GM19438 (cell line): ENCODE data around the gene GNAT1.
"Not testable (repeated sequence)": the region's sequence is repeated elsewhere in the genome, so short reads cannot be mapped to it uniquely, and the experiment has no call there.

Experiments
- ATAC-seq: cut with Tn5 transposase; IDR thresholded peaks from one replicate; pipeline ENCODE4 v1.9.1; 2021; ENCODE audit warnings: low read depth; ENCODE audit not compliant: unreplicated experiment

Gene GNAT1

DNA sequence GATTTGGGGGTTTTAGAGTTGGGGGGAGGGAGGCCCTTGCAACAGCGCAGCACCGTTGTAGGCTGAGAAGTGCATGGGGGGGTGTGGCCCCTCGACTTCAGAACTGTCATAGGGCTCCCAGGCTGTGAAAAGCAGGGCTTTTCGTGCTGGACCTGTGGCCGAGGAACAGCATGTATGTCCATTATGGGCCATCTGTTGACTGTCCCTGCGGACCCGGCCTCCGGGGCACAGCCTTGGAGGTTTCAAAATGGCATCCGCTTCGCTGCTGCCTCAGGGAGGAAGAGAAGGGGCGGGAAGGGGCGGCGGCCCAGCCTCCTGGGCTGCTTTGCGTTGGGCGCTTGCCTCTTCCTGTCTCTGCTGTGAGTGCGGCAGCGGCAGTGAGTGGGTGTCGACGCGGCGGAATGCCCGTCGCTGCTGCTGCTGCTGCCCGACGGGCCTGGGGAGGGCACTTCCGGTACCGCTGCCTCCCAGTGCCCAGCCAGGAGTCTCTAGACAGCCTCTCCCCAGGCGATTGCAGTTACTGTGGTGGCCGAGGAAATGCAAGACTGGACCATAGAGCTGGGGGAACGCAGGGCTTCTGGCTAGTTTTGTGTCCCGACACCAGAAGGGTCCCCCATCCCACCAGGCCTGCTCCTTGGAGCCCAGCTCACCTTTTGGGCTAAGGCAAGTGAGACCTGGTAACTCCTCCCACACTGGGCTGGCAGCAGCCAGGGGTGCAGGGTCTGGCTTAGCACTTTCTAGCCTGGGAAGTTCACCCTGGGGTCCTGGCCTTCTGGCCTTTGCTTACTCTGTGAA lies 46.5 kb downstream of the GNAT1 start:
- no peak for ATAC-seq

DNA sequence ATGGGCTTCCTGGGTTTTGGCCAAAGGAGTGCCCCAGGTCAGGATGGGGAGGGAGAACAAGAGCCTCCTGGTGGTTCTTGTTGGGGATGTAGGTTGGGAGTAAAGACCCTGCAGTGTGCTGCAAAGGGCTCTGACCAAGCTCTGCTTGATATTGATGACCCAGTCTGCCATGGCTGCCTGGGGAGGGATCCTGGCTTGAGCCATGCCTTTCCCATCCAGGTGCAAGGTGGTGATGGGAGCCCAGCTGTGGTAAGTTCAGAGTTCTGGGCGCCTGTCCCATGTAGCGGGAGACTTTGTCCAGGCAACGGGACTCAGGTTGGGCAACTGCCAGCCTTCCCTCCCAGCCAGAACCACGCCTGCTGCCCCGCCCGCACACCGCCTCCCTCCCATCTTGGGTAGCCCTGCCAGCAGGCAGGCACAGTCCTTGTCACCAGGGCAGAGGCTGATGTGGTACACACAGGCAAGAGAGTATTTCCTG lies 47.2 kb downstream of the GNAT1 start:
- no peak for ATAC-seq

DNA sequence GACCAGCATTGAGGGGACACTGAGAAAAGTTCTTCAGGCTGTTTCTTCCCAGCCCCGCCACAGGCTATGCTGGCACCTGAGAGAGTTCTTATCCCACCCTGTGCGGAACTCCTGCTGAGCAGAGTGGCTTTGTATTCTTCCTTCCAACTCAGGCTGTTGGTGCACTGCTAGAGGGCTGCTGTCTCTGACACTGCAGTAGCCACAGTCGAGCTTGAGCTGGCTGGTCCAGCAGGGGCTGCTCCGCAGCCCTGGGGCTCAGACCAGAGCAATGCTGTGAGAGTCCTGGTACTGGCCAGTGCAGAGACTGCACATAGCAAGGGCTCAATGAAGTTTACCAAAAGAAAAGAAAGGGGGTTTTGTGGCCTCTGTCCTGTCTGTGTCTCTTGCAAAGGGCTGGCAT lies 48.2 kb downstream of the GNAT1 start:
- no peak for ATAC-seq

DNA sequence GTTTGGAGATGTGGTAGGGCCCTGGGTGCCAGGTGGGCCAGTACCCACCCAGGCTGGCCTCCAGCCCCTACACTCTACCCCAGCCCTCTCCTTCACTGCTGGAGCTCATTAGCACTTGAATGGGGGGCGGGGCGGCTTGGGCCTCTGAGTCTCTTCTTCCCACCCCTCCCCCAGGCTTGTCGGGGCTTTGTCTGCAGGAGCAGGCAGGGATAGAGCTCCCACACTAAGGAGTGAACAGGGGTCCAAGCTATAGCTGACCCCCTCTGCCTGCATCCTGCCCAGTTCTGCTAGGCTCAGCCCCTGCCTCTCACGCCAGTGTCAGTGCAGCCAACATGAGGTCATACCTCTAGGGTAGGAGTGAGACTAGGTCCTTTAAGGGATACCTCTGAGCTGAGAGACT lies 49.8 kb downstream of the GNAT1 start:
- ATAC-seq = no peak

DNA sequence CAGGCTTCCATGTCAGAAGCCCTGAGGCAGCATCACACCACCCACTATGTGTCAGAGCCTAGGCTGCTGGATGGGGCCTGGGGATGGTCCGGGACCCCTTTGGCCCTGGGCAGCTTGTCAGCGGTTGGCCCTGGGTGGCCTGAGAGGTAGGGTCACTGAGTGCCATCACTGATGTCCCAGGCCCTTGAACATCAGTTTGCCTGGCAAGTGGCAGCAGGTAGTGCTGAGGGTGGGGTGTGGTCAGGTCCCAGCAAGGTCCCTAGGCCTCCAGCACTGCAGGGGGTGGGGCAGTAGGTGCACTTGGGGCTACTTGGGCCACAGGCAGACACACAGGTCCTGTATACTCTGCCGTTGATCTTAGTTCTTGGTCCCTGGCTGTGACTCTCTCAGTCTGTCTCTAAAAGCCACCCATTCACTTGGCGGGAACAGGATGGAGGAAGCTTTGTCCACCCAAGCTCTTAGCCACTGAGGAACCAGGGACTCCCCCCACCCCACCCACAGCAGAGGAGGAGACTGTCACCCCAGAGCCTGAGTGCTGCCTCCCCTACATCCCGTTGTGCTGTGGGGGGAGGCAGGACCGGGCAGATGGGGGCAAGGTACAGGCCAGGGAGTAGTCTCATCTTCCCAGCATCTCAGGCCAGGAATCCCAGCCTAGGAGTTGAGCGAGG lies 50.4 kb downstream of the GNAT1 start:
- no peak for ATAC-seq

DNA sequence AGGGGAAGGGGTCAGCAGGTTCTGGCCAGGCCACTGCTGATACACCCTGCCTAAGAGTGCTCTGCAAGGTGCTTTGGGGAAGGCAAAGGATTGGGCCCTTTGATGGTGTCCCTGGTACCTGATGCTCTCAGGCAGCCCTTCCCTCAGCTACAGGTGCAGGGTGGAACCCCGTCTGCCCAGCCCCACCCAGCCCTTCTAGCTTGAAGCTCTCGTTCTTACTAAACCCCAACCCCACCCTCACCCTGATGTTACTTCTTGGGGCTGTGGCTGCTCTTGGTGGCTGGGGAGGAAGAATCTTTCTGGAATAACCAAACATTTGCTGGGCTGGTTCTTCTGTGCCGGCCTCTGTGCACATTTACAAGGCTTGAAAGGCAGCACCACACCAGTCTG lies 51.0 kb downstream of the GNAT1 start:
- no peak for ATAC-seq

DNA sequence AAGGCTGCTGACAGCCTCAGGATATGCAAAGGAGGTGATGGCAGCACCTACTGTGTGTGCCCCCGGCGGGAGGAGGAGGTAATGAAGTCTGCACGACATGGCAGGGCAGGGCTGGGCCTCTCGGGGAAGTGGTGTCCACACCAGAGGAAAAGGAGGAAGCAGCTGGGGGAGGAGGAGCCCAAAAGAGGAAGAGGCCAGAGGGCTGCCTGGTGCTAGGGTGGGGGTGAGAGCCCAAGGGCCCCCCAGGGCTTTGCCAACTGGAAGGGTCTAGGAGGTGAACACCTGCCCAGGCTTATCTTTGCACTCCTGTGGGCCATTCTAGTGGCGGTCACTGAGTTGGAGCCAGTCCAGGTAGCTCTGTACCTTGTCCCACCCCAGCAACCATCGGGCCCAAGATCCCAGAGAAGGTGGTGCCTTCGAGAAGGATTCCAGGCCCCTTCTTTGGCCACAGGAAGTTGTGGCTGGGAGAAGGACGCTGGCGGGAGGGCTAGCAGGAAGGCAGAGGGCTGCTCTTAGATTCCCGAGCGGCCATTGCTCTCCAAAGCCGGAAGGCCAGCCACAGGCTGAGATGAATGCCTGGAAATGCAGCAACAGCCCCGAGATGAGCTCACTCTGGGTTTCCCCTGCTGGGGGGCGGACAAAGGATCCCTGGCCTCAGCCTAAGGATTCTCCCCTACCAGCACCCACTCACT lies 51.6 kb downstream of the GNAT1 start:
- no peak for ATAC-seq

DNA sequence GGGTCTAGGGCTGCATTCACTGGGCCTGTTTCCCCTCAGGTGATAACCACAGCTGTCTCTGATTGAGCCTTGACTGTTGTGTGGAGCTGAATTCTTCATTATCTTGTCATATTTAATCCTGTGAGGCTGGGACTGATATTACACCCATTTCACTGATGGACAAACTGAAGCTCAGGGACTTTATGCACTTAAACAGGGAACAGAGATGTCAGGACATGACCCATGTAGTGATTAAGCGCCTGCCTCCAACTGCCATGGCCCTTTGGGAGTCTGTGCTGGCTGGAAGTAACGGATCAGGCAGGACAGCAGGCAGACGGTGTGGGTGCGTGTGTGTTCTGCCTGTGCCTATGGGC lies 52.1 kb downstream of the GNAT1 start:
- ATAC-seq = no peak

DNA sequence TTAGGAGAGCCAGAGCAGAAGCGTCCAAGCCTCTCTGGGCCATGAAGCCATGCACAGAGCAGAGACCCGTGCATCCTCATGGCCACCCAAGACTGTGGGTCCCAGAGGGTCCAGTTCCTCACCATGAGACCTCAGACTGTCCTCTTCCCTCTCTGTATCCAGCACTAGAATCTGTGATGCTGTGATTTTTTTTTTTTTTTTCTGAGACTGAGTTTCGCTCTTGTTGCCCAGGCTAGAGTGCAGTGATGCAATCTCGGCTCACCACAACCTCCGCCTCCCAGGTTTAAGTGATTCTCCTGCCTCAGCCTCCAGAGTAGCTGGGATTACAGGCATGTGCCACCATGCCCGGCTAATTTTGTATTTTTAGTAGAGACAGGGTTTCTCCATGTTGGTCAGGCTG lies 53.4 kb downstream of the GNAT1 start:
- ATAC-seq = not testable (repeated sequence)

DNA sequence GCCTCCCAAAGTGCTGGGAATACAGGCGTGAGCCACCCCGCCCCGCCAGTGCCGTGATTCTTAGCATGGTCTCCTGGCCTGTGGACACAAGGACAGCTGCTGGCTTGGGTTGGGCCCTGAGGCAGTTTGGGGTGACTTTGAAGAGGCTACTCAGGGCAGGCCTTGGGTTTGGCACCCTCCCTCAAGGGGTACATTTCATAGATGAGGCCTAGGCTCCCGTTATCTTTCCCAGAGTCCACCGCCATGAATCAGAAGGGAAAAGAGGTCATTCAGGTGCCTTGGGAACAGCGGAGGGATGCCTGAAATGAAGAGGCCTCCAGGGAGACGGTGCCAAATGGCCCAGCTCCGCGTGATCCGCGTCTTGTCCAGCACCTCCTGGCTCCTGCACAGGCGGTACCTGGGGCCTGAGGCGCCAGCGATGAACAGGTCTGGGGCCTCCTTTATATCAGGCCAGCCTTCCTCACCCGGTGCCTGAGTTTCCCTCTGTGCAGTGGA lies 53.9 kb downstream of the GNAT1 start:
- ATAC-seq = no peak

DNA sequence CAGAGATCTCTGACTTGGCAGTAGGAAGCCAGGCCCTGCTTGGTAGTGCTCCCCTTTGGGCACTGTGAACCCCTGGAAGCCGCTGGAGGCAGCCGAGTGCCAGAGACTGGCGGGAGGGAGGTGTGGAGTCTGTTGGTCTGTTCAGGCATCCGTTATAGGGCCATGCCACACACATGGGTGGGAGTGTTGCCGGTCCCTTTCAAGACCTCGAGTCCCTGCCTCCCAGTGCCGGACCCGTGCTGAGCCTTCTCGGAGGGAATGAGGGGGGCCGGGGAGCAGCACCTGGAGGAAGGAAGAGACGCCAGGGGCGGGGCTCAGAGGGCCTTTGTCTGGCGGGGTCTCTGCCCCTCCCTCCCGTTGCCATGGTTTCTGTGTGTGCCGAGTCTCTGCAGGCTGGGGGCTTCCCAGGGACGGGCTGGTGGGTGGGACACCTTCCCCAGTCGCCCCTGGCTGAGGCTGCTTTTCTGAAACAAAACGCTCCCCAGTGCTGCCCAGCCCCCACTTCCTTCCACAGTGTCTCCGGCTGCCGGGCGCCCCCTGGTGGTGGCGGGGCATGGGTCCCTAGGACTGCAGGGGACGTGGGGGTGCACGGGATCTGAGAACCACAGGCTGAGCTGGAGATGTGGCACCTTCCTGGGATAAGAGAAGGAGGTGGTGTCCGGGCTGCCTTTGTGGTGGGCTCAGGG lies 54.6 kb downstream of the GNAT1 start:
- peak; percentile 71 for ATAC-seq

DNA sequence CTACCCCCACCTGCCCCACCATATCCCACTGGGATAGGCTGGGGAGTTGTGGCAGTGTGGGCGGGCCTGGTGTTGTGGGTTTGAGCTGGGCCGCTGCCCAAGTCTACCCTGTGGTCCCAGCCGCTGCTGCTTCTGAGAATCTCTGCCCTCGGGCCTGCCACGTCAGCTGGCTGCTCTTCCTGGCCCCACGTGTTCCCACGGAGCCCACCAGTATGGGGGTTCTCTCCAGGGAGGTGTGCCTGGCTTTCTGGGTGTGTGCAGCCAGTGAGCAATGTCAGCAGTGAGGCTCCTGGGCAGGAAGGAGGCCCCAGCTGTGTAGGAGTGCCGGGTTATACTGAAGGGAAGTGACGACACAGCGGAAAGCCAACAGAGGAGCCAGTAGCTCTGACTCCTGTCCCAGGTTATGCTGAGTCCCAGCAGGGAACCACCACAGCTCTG lies 55.1 kb downstream of the GNAT1 start:
- ATAC-seq = peak; percentile 45
